Spleen (tissue), 7 donors: Measurements from ENCODE around the gene ARID5B.

Source experiments
- POLR2A ChIP-seq, 3 donors: fragments of 450-650 bp; IDR thresholded peaks; one replicate each; pipeline ENCODE4 v1.5.1; 2017; ENCODE audit warnings: antibody characterized with exemption in 3 of 3, mild to moderate bottlenecking in 1 of 3
- POLR2AphosphoS5 ChIP-seq, 3 donors: sonication (generic); formaldehyde crosslinking; IDR thresholded peaks; one replicate each; pipeline ENCODE4 v1.5.1; 2017; ENCODE audit warnings: antibody characterized with exemption in 3 of 3
- TF ChIP-seq, protein P1 (sequence below), 11 experiments: fragments of 200-600 bp in 7 of 11; fragments of 450-650 bp in 4 of 11; sonication (generic) in 4 of 11; IDR thresholded peaks in 8 of 11; conservative IDR thresholded peaks in 3 of 11; 1 replicate in 7 of 11; 2 replicates in 4 of 11; pipeline versions ENCODE4 v1.4.0 to v1.8.0; 2016 to 2021; ENCODE audit warnings: antibody characterized with exemption in 11 of 11, inconsistent platforms in 4 of 11, mild to moderate bottlenecking in 1 of 11
- donor health status: DM: no; HTN: no; CAD: no; lungs with moderate emphysema.
- donor health status: DM: no; HTN: no; CAD: no.
- donor health status: DM: no; HTN: no; CAD: no.

DNA sequence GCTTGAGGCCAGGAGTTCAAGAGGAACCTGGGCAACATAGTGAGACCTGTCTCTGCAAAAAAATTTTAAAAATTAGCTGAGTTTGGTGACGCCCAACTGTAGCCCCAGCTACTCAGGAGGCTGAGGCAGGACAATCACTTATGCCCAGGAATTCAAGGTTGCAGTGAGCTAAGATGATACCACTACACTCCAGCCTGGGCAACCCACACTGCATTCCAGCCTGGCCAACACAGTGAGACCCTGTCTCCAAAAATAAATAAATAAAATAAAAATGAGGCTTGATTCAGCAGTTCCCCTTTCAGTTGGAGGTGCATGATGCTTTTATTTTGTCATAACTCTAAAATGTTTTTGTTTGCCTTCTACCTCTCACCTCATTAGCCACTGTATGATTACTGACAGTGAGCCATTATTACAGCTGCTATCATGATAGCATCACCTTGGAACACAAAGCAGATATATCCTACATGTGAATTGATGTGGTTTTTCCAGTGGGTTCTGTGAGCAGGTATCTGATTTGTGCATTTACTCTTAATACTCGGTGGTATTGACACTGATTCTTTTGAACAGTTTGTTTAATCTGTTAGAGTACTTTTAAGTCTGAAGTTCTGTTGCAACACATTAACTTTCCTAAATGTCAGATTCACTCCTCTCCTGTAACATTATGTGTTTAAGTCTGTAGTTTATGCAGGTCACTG lies 49.1 kb downstream of the ARID5B start:
- TF ChIP-seq, protein P1, sequence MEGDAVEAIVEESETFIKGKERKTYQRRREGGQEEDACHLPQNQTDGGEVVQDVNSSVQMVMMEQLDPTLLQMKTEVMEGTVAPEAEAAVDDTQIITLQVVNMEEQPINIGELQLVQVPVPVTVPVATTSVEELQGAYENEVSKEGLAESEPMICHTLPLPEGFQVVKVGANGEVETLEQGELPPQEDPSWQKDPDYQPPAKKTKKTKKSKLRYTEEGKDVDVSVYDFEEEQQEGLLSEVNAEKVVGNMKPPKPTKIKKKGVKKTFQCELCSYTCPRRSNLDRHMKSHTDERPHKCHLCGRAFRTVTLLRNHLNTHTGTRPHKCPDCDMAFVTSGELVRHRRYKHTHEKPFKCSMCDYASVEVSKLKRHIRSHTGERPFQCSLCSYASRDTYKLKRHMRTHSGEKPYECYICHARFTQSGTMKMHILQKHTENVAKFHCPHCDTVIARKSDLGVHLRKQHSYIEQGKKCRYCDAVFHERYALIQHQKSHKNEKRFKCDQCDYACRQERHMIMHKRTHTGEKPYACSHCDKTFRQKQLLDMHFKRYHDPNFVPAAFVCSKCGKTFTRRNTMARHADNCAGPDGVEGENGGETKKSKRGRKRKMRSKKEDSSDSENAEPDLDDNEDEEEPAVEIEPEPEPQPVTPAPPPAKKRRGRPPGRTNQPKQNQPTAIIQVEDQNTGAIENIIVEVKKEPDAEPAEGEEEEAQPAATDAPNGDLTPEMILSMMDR (IDR thresholded peaks at IDR 0.05 in 8 of 11, conservative IDR thresholded peaks at IDR 0.05 in 3 of 11), result no peak
- TF ChIP-seq POLR2A (IDR thresholded peaks at IDR 0.05) (no peak), POLR2AphosphoS5 (IDR thresholded peaks at IDR 0.05) (no peak)
